GM18861 (cell line): ENCODE data around the gene DCST2.

Experiments
- ATAC-seq: cut with Tn5 transposase; IDR thresholded peaks from one replicate; pipeline ENCODE4 v1.9.1; 2021; ENCODE audit not compliant: unreplicated experiment

Gene DCST2

DNA sequence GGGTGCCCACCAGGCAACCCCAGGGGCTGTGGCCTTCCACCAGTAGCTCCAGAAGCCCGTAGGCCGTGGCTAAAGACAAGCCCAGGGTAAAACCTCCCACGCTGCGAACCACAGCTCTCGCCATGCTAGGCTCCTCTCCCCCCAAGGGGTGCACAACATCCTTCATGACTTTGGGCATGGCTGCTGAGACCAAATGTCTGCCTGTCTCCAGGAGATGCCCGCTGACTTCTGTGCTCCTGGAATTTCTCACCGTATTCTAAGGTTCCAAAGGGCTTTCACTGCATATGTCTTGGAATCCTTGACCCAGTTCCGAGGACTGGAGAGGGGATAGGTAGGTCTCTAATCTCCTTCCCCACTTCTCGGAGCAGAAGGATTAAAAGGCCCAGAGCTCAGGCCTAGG, at the start of gene DCST2, which contains the start of gene DCST1:
Gene DCST2, minus strand, starts transcription at position 258 of the 400 bp plus-strand sequence. Its CDS starts 80 bp downstream, at position 178.
Gene DCST1, plus strand, starts transcription at position 301 of the 400 bp plus-strand sequence. CDS start 213 bp downstream, outside the sequence.
- no peak for ATAC-seq

DNA sequence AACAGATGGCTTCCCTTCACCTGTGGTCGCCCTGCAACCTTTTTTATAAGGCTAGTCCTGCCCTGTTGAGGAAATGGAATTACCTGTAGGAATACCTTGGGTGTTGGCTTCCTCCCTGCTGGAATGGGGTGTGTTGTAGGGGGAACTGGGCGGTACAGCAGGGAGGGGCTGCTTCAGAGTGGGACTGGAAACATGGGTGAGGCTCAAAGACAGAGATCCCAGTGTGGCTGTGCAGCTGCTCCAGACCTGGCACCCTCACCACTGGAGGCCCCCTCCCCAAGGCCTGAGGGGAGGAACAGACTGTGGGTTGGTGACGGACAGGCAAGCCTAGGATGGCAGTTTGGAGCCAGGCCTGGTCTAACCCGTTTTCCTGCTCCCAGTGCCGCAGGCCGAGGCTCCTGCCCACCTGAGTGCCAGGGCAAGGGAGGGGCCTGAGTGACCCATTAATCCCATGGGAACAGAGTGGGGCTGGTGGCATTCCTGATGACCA, 49.5 kb upstream of the DCST2 start:
- no peak for ATAC-seq

DNA sequence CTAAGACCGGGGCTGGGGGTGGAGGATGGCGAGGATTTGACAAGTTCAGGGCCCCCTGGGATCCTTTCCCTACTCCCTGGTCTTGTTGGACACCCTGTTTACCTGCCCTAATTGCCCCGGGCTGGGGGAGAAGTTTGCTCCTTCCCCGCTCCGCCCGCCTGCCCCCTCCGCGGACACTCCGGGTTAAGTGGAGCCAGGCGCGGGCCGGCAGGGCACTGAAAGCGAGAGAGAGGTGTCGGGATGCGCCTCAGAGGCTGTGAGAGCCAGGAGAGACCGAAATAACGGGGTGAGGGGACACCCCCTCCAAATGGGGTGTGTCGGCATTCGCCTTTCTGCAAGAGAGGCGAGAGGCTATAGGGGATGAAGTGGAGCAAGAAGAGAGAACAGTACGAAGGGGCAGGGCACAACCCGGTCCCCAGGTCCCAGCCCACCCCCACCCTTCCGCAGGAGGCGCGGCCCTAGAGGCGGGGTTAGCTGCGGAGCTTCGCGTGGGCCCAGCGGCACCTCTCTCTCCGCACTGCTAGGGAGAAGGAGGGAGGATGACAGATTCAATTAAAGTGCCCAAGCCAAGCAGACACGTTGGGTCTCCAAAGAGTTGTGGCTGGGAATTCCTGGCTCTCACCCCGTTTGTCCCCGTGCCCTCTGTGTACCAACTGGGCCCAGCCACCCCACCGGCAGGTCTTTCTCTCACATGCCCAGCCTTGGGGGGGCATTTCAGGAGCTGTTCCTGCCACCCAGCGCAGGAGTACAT, 48.9 kb upstream of the DCST2 start:
- no peak for ATAC-seq

DNA sequence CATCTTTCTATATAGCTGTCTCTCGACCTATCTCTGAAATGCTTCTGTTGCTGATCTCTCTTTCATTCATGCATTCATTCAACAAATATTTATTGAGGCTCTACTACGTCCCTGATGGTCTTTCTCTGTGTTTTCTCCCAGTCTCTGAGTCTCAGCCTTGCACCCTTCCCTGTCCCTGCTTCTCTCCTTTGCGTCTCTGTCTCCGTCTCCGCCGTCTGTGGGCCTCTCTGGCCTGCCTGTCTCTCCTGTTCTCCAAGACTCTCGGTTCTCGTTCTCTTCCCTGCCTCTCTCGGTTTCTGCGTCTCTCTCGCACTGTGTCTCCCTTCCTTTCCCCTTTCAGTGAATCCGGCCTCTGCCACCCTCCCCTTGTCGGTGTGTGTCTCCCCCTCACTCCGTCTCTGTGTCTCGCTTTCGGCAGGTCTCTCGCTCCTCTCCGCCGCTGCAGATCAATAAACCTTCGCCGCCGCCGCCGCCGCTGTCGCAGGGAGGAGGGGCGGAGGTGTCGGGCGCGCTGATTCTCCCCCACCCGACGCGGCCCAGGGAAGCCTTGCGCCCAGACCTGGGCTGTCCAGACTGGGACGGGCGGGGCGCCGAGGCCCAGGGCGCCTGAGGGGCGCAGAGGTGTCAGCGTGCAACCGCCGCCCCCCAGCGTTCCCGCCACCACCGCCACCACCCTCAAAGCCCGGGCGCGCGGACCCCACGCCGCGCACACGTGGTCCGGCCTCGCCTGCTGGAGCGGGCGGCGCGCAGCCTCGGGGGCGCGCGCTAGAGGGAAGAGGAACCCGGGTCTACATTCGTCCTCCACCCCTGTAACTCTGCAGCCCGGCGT, 48.1 kb upstream of the DCST2 start:
- no peak for ATAC-seq

DNA sequence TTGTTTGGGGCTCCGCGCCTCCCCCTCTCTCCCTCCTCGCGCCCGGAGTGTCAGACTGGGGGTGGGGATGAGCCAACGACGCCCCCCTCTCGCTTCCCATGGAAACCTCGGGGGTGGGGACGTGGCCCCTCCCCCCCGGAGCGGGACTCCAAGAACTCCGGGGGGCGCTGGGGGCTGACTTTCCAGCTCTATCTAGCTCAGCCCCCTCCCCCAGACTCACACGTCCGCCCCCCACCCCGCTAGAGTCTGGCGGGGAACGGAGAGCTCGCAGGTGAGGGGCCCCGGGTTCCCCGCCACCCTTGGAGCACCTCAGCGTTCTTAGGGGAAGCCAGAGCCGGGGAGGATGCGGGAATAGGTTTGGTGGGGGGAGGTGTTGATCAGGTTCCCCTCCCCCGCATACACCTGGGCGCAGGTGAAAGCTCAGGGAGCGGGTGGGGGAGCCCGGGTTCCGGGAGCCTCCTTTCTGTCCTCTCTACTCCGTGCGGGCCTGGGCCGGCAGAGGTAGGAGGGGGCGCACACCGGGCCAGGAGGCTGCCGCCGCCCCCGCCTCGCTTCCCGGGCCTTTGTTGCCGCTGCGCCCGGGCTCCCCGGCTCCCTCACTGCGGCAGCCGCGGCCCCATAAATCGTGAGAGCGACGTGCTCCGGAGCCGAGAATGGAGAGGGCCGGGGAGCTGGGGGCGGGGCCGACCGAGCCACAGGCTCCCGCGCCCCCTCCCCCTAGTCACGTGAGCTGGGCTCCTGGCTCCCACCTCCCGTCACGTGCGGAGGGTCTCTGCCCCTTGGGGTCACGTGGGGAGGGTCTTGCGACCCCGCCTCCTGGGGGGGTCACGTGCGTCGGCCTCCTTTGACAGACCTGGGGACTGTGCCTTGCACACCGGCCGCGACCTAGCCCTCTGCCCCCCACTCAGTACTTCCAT, 47.0 kb upstream of the DCST2 start:
- no peak for ATAC-seq

DNA sequence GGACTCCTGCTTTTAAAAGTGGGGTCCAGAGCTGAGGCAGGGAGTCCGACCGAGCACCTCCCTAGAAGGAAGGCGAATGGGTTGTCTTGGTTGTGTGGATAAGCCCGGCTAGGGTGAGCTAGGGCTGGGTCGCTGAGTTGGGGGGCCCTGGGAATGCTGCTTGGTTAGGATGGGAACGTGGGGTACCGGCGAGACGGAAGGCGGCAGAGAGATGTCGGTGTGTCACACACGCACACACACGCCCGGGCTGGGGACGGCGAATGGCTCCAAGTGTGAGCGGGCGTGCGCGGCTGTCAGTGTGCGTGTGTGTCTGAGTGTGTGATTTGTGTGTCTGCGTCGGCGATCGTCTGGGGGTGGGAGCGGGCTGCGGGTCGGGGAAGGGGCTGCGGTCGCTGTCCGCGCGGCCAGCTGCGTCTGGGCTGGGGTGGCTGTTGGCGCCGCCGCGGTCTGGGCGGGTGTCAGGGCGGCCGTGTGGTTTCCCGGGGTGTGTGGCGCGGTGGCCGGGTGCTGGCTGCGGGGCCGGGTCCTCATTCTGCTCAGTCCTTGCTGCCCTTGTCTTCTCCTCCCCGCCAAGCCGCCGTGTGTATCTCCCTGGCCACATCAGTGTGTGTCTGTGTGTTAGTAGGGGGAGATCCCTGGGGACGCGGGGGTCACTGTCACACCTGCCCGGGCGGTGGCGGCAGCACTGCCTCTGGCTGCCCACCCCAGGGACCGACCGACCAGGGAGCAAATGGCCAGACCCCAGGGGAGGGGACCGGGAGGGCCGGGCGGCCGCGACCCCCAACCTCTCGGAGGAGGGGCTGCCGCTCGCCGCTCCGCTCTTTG, 46.1 kb upstream of the DCST2 start:
- no peak for ATAC-seq

DNA sequence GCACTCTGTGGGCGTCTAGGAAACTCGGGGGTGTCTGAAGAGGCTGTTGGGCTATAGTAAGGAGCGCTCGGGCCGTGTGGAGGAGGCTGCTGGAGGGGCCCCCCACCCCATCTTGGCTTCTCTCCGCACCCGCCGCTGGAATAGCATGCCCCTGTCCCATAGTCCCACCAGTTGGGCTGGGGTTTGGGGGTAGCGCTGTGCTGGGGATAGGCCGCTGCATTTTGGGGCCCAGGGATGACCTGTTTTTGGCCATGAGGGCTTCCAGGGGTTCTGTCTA, 45.6 kb upstream of the DCST2 start:
- no peak for ATAC-seq

DNA sequence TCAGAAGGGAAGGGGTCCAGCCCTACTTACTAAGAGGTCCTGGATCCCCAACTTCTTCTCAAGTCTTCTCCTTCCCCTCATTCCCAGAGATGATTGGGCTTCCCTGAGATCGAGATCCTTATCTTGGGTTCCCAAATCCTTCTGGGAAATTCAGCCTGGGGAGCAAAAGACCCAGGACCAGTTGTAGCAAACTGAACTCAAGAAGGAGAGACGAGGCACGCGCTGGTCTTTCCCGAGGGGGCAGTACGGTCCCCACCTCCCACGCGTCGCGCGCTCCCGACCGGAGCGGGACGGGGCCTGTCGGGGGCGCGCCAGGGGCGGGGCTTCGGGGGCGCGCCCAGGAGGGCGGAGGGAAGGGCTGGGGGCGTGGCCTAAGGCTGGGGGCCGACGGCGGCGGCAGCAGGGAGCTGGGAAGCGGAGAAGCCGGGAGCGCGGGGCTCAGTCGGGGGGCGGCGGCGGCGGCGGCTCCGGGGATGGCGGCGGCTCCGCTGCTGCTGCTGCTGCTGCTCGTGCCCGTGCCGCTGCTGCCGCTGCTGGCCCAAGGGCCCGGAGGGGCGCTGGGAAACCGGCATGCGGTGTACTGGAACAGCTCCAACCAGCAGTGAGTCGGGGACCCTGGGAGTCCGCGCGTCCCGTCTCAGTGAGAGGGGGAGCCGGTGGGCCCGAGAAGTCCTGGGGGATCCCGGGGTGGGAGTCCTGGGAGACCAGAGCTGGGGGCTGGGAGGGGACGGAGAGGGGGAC, 45.1 kb upstream of the DCST2 start, which contains the start of gene EFNA3:
Gene EFNA3, plus strand, starts transcription at position 369 of the 741 bp plus-strand sequence. Its CDS starts 105 bp downstream, at position 474.
- no peak for ATAC-seq

DNA sequence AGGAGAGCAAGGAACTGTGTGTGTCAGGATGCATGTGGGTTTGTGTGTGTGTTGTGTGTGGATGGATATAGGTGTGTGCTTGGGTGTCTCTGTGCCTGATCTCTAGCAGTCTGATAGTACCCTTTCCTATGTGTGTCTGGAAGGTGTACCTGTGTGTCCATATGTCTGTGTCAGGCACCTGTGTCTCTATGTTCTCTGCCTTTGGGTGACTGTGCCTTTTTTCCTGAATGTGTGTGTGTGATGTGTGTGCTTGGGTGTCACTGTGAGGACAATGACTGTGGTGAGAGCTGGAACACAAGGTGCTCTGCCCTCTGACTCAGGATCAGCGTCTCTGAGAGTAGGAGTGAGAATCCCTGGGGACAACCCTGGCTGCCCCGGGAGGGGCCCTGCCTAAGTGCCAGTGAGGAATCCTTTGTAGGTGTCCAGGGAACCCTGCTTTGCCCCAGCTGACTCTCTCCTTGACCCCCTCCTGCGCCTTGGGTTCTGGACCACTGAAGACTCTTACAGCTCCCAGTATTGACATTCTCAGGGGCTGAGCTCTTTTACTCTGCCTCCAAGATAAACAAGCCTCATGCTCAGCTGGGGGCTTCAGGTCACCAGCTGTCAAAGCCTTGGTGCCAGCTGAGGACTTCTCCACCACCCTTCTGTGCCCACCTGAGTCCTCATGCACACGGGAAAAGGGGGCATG, 44.3 kb upstream of the DCST2 start:
- no peak for ATAC-seq

DNA sequence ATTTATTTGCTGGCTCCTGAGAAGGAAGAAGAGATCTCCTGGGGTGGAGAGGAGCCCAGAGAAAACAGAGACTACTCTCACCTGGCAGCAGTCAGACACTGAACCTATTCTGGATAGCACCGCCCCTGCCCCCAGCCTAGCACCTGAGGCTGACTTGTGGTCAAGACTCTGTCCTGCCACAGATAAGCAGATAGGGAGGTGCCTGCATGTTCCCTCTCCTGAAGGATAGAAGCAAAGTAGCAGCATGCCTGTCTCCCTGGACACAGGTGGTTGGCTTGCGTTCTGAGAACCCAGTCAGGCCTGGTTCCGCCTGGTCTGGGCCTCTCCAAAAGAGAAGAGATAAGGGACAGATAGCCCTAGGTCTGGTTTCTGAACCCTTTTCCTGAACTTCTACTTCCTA, 43.8 kb upstream of the DCST2 start:
- ATAC-seq = no peak

DNA sequence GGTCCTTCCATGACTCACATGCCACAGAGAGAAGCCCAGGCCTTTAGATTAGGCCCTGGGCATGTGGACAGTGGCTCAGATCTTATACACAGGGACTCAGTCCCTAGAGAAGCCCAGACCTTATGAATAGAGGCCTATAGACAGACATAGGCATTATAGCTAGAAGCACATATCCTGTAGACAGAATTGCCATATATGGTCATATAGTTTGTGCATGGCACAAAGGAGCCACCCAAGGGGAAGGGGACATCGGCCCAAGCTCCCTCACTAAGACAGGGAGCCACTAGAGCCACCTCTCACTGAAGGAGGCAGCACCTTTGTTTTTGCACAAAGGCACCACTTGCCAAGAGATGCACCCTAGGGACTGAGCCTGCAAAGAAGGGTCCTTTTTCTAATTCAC, 42.8 kb upstream of the DCST2 start:
- no peak for ATAC-seq

DNA sequence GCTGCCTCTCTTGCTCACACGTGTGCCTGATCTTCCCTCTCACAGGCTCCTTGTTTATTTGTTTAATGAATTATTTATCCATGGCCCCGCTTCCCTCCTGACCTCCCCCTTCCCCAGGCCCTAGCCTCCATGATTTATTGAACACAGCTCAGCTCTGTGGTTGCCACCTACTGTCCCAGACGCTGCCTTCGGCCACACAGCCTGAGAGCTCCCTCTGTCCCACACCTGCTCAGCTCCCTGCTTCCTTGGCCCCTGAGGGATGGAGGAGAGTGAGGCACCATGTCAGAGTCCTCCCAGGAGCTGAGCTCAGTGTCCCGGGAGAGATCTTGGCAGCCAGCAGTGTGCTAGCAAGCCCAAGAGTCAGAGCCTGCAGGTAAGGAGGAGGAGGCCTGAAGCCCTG, 42.0 kb upstream of the DCST2 start:
- ATAC-seq = no peak

DNA sequence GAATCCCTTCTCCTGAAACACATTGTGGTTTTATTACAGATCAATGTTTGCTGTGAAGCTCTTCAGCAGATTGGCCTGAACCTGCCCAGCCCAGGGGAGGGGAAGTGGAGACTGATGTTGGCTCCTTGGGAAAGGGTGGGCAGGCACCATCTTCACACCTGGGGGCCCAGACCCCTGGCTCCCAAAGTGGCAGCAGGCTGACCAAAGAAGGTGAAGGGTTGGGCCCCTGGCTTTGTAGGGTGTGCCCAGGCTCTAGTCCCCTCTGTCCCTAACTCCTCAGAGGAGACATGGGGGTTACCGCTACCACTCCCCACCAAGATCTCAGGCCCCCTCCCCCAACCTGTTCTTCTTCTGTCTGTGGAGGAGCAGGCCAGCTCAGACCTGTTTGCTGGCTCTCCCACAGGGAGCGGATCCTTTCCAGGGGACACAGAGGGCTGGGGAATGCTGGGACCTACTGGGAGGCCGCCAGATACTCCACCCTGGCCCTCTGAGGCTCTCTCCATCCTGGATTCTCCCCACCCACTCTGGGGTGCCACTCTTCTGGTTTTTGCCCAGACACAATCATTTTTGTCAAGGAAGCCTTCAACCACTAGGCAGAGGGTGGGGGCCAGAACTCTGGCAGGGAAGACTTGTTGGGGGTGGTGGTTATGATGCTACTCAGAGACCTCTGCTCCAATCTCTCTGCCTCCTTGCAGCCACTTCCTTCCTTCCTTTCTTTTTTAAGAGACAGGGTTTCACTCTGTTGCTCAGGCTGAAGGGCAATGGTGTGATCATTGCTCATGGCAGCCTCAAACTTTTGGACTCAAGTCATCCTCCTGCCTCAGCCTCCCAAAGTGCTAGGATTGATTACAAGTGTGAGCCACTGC, 40.0 kb upstream of the DCST2 start:
- ATAC-seq = no peak

DNA sequence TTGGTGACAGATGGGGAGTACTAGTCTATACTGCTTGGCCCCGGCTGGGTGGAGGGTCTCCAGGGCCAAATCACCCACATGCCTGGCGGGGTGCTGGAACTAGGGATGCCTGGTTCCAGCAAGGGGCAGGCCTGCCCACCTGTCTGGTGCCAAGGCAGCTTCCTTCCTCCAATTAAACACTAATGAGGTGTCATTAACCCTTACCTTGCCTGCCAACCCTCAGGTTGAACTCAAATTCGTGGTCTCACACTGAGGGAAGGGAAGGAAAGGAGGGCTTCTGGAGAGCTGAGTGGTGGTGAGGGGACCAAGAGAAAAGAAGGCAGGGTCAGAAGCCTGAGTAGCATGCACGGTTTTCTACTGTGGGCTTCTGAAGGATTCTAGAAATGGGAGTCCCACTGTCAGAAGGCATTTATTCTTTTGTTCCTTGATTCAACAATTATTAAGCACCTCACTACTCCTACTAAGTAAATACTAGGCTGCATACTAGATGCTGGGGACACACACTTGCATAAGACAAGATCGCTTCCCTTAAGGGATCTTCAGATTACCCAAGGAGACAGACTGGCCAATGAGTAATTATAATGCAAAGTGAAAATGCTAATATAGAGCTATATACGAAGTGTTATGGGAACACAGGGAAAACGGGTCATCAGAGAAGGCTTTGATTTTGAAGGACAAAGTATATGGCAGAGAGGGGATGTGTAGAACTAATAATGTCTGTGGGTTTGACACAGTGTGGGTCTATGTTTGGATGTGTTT, 39.1 kb upstream of the DCST2 start:
- ATAC-seq = no peak

DNA sequence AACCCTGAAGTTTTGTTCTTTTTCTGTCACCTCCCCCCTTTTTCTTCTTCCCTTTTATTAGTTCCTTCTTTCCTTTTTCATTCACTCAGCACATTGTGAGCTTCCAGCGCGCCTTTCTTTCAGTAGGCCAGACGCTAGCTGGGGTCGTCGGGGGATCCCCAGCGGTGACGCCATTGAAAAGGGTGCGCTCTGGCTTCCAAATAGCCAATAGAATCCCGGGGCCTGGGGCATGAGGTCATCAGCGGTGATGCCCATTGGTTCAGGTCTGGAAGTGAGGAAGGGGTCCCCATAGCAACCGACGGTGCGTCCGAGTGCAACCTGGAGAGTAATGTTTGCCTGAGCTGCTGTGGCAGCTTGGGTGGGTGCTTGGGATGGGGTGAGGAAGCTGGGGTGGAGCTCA, 38.1 kb upstream of the DCST2 start:
- ATAC-seq = no peak

DNA sequence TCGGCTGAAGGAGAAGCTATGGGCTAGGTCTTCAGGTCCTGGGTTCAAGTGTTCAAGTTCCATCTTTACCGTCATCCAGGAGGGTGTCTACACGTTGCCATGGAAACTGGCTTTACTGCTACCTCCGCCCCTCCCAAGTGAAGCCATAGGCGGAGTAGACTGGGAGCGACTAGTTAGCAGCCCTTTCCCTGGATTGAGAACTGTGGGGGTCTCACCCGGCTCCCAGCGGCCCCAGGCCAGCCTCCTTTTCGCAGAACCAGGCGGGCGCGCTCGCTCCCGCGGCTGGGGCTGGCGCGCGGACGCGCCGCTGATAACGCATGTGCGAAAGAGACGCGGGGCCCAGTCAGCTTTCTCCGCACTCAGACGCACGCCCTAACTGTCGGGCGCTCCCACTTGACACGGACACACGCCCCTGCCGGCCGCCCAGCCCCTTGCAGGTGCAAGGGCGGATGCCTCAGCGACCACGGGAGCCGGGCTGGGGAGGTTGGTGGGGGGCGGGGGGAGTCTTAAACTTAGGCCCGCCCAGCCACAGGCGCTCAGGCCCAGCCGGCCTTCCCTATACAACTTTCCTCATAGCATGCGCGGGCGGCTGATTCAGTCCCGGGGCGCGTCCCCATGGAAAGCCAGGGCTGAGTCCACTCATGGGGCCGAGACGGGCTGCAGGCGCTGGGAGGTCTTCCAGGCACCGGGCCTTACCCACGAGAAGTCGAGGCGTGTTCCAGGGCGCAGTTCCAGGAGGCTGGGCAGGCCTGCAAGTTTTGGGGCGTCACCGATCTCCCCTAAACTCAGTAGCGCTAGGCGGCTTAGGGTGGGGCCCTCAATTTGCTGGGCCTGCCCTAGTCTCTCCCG, 37.4 kb upstream of the DCST2 start:
- no peak for ATAC-seq
